ENCODE data around the gene CYLD. TPM values are rescaled to one million over a fixed set of nuclear protein-coding genes. Genes with fewer than 3 reads are reported as not detected.

Gene CYLD
- total RNA-seq, 1 experiment from 2014 or later, result 12.5 TPM

GRCh38 chr16:50695017-50696000 lies 46.6 kb upstream of the CYLD start:
- Histone ChIP-seq H2BK5ac (ENCODE audit: insufficient read length, low read length) (no peak overlapping the region), H3K27ac (ENCODE audit: insufficient read length, low read depth, low read length) (no peak overlapping the region), H2AK5ac (ENCODE audit: insufficient read length, low read length) (no peak overlapping the region), H2BK20ac (ENCODE audit: low read depth, low read length, poor library complexity, severe bottlenecking) (no peak overlapping the region), H3K9ac (ENCODE audit: extremely low read depth, insufficient read length, low read length) (no peak overlapping the region), H4K91ac (ENCODE audit: insufficient read length, low read depth, low read length) (no peak overlapping the region), H2BK15ac (ENCODE audit: low read depth, low read length) (no peak overlapping the region), H3K18ac (ENCODE audit: insufficient read length, low read depth, low read length) (no peak overlapping the region), H2AFZ (ENCODE audit: low read length) (no peak overlapping the region), H4K8ac (replicated peaks; ENCODE audit: insufficient read length, low read depth, low read length) (no peak overlapping the region), H3K56ac (ENCODE audit: insufficient read length, low read depth, low read length) (no peak overlapping the region), H3K27me3 (ENCODE audit: insufficient read depth, low read length) (peaks cover 8% of the 10 kb centered on the region; the same call in 1 of the 2 replicates), H3K4me2 (ENCODE audit: insufficient read depth, insufficient read length, low read length) (no peak overlapping the region), H3K79me2 (ENCODE audit: insufficient read depth, low read length) (no peaks in the 10 kb centered on the region), H2BK120ac (ENCODE audit: low read depth, low read length, poor library complexity, severe bottlenecking) (no peak overlapping the region), H3K14ac (ENCODE audit: insufficient read depth, low read length) (no peak overlapping the region), H3T11ph (ENCODE audit: low read length) (no peak overlapping the region), H3K23me2 (ENCODE audit: insufficient read length, low read depth, low read length, poor library complexity, severe bottlenecking) (peaks cover 6% of the 10 kb centered on the region), H3K23ac (ENCODE audit: insufficient read length, low read depth, low read length) (no peak overlapping the region), H3K4me1 (ENCODE audit: insufficient read depth, low read length) (no peaks in the 10 kb centered on the region), H4K20me1 (ENCODE audit: control insufficient read depth, insufficient read depth, insufficient read length) (no peaks in the 10 kb centered on the region), H2BK12ac (ENCODE audit: insufficient read length, low read depth, low read length) (no peak overlapping the region), H3K79me1 (ENCODE audit: insufficient read depth, low read depth, low read length, poor library complexity, severe bottlenecking) (no peaks in the 10 kb centered on the region), H4K5ac (ENCODE audit: insufficient read length, low read depth, low read length) (no peak overlapping the region), H3K9me3 (ENCODE audit: control insufficient read depth, low read depth, low read length) (no peaks in the 10 kb centered on the region), H3K4ac (ENCODE audit: low read depth, low read length) (no peak overlapping the region)
- TF ChIP-seq CTCF (conservative IDR thresholded peaks at IDR 0.05), result no peak
- Mint-ChIP-seq H3K27ac (no peak overlapping the region), H3K36me3 (ENCODE audit: insufficient read depth in 1 of 3, low read depth in 3 of 3) (no peaks in the 10 kb centered on the region), H3K4me3 (no peak overlapping the region), H3K9me3 (no peaks in the 10 kb centered on the region; a peak in 2 of 5 replicates), H3K4me1 (peaks cover 9 to 11% of the 10 kb centered on the region in 2 experiments), H3K27me3 (ENCODE audit: low read depth) (peaks cover 56% of the 10 kb centered on the region)
- DNase-seq, result no peak
- no CpG with 5 or more reads among the region's 9 CpGs for WGBS (ENCODE audit: extremely low coverage, insufficient read length, low lambda C conversion rate)

Measured in H9 (cell line).